Measurements from ENCODE around the gene PANX3. TPM values are rescaled to one million over a fixed set of nuclear protein-coding genes. Genes with fewer than 3 reads are reported as not detected.

The PANX3 gene
- total RNA-seq, 1 donor from 2014 or later: not detected

GRCh38 chr11:124633355-124633754 is 22.1 kb downstream of the PANX3 start:
- Histone ChIP-seq H3K36me3 (ENCODE audit: control insufficient read depth, insufficient read depth, low read length) (no peaks in the 10 kb centered on the region), H3K27me3 (ENCODE audit: control insufficient read depth, insufficient read depth, low read length) (no peaks in the 10 kb centered on the region), H3K4me3 (ENCODE audit: low read depth, low read length) (no peak overlapping the region)
- TF ChIP-seq CTCF (IDR thresholded peaks at IDR 0.05; ENCODE audit: insufficient read depth, low read length, poor library complexity, severe bottlenecking): peak; percentile 37
- DNase-seq (ENCODE audit: low read depth): no peak

DNA sequence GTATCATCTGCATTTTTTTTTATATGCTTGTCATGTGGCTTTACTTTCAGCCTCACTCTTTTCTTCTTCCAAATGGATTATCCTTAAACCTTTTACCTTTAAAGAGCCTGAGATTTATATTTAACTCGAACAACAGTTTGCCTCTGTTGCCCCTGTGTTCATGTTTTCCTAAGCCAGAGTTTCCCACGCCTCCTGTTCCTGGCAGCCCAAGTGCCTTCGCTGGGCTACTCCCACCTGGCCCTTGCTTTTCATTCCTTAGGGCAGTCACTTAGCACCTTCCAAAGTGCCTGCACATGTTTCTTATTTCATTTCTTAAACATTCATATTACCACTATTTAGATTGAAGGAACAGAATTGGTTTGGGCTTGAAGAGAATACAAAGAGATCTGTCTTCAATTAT is 24.7 kb downstream of the PANX3 start:
- no peaks in the 10 kb centered on the region for H3K36me3 ChIP-seq (ENCODE audit: control insufficient read depth, insufficient read depth, low read length)
- no peaks in the 10 kb centered on the region for H3K27me3 ChIP-seq (ENCODE audit: control insufficient read depth, insufficient read depth, low read length)
- no peak for TF ChIP-seq CTCF (IDR thresholded peaks at IDR 0.05; ENCODE audit: insufficient read depth, low read length, poor library complexity, severe bottlenecking)
- DNase-seq (ENCODE audit: low read depth): no peak
- H3K4me3 ChIP-seq (ENCODE audit: low read depth, low read length): no peak overlapping the region

DNA sequence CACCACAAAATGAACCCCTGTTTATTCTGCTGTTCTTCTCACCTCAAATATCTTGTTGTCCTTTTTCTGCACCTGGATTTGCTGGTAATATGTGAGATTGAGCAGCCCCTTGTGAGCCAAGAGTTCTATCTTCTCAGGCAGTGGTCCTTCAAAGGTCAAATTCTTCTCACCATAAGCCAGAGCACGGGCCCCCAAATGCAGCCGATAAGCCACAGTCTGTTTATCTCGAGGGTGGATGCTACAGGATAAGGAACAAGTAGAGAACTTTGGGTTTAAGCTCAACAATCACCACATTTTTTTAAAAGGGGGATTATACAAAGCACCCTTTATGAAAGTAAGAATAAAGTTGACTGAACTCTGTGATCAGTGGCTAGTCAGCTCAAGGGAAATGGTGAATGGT is 27.3 kb downstream of the PANX3 start:
- DNase-seq (ENCODE audit: low read depth): no peak
- no peak for TF ChIP-seq CTCF (IDR thresholded peaks at IDR 0.05; ENCODE audit: insufficient read depth, low read length, poor library complexity, severe bottlenecking)
- Histone ChIP-seq H3K27me3 (ENCODE audit: control insufficient read depth, insufficient read depth, low read length) (no peaks in the 10 kb centered on the region), H3K36me3 (ENCODE audit: control insufficient read depth, insufficient read depth, low read length) (no peaks in the 10 kb centered on the region), H3K4me3 (ENCODE audit: low read depth, low read length) (no peak overlapping the region)

DNA sequence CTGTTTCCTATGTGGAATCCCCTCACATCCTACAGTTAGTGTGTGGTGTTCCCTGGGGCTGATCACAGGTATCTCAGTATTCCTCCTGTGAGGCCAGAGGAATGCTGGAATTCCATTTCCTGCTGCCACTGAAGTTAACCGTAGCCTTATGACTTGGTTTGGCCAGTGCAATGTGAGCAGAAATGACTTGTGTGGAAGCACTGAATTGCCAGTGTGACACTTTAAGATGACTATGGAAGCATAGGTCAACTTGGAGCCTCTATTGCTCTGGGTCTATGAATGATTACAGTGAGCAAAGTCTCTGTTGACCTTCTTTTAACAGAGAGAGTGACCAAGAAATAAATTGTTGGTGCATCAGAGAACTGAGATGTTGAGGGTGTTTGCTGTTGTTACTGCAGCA is 28.0 kb downstream of the PANX3 start:
- H3K27me3 ChIP-seq (ENCODE audit: control insufficient read depth, insufficient read depth, low read length): no peaks in the 10 kb centered on the region
- no peak for DNase-seq (ENCODE audit: low read depth)
- H3K4me3 ChIP-seq (ENCODE audit: low read depth, low read length): no peak overlapping the region
- no peak for TF ChIP-seq CTCF (IDR thresholded peaks at IDR 0.05; ENCODE audit: insufficient read depth, low read length, poor library complexity, severe bottlenecking)
- H3K36me3 ChIP-seq (ENCODE audit: control insufficient read depth, insufficient read depth, low read length): no peaks in the 10 kb centered on the region

DNA sequence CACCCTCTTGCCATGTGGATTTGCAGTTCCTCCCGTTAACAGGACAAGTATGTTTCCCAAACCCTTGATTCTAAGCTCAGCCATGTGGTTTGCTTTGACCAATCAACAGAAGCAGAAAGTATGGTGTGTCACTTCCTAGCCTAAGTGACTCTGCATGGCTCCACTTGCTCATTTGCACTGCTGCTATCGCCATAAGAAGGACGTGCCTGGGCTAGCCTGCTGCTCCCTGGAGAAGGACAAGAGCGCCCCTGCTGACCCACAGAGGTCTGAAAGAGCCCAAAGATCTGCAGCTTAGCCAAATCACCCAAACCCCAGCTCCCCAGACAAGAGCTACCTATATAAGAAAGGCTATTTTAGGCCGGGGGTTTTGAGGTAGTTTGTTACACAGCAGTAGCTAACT is 29.4 kb downstream of the PANX3 start:
- no peak overlapping the region for H3K4me3 ChIP-seq (ENCODE audit: low read depth, low read length)
- H3K27me3 ChIP-seq (ENCODE audit: control insufficient read depth, insufficient read depth, low read length): no peaks in the 10 kb centered on the region
- no peak for TF ChIP-seq CTCF (IDR thresholded peaks at IDR 0.05; ENCODE audit: insufficient read depth, low read length, poor library complexity, severe bottlenecking)
- no peaks in the 10 kb centered on the region for H3K36me3 ChIP-seq (ENCODE audit: control insufficient read depth, insufficient read depth, low read length)
- no peak for DNase-seq (ENCODE audit: low read depth)

GRCh38 chr11:124642628-124643027 is 31.4 kb downstream of the PANX3 start:
- DNase-seq (ENCODE audit: low read depth): no peak
- Histone ChIP-seq H3K4me3 (ENCODE audit: low read depth, low read length) (no peak overlapping the region), H3K36me3 (ENCODE audit: control insufficient read depth, insufficient read depth, low read length) (no peaks in the 10 kb centered on the region), H3K27me3 (ENCODE audit: control insufficient read depth, insufficient read depth, low read length) (no peaks in the 10 kb centered on the region)
- TF ChIP-seq CTCF (IDR thresholded peaks at IDR 0.05; ENCODE audit: insufficient read depth, low read length, poor library complexity, severe bottlenecking): no peak
